Activated CD8-positive, alpha-beta memory T cell treated with anti-CD3 and anti-CD28 coated beads for 48 hours (primary cell): ENCODE data around the gene SNRPN.
A peak's percentile ranks its signal among the peaks of the same experiment; 100 is the strongest.
"Not testable (repeated sequence)": the region's sequence is repeated elsewhere in the genome, so short reads cannot be mapped to it uniquely, and the experiment has no call there.

Experiments
- DNase-seq, 3 experiments: peaks; one replicate each; pipeline ENCODE4 v3.0.0-alpha.2; 2020; ENCODE audit warnings: low read depth in 2 of 3, low spot score in 2 of 3

SNRPN gene

DNA sequence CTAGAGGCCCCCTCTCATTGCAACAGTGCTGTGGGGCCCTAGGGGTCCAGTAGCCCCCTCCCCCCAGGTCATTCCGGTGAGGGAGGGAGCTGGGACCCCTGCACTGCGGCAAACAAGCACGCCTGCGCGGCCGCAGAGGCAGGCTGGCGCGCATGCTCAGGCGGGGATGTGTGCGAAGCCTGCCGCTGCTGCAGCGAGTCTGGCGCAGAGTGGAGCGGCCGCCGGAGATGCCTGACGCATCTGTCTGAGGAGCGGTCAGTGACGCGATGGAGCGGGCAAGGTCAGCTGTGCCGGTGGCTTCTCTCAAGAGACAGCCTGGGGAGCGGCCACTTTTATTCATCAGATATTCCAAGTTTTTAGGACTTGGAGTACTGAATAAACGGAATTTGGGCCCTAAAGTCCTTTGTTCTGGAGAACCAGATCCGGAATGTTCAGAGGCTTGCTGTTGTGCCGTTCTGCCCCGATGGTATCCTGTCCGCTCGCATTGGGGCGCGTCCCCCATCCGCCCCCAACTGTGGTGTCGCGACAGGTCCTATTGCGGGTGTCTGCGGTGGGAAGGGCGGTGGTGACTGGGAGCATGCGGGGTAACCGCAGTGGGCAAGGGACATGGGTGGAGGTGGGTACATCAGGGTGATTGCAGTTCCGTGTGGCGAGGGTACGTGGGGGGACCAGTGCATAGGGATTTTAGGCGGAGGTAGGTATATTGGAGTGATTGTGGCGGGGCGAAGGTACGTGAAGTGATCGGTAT is at the start of gene SNRPN, which contains the start of gene SNURF:
SNRPN (plus strand) TSS at position 205 of the 748 bp plus-strand sequence. CDS start 19,467 bp downstream, outside the sequence.
SNURF (plus strand) TSS at position 205 of the 748 bp plus-strand sequence; CDS start at position 267, 62 bp downstream.
- peak; percentile 4 to 23 (median 16) for DNase-seq

DNA sequence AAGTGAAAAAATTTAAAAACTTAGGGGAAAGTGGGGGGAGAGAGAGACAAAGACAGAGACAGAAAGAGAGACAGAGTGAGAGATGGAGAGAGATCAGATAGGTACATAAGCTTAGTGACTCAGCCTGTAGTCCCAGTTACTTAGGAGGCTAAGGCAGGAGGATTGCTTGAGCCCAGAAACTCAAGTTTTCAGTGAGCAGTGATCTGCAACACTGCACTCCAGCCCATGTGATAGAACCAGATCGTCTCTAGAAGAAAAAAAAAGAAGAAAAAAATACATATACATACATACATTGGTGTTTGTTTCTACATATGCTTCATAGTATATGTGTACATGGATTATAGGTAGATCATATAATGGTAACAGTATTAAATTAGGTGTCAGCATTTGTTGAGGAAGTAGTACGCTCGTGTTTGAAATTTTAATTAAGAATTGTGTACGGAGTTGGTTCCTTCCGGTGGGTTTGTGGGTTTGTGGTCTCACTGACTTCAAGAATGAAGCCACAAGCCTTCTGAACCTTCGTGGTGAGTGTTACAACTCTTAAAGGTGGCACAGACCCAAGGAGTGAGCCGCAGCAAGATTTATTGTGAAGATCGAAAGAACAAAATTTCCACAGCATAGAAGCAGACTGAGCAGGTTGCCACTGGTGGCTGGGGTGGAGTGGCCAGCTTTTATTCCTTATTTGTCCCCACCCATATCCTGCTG is 38.3 kb upstream of the SNRPN start:
- no peak for DNase-seq

- no peak for DNase-seq
Observed at GRCh38 chr15:24917431-24917830, 37.4 kb upstream of the SNRPN start.

DNA sequence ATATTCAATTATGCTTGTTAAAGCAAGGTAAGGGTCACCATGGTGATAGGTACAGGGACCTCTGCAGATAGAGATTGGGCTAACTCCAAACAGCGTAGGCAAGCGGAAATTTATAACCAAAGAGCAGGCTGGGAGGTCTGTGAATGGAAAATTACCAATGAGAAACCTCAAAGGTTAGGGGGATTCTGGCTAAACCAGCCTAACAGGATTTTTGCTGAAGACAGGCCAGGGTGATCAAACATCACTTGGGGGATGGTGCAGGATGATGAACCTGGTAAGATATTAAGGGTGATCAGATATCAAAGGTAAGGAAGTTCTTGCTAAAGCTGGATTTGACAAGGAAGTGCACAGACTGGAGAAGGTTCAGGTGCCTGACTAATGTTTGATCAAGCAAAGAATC is 35.3 kb upstream of the SNRPN start:
- no peak for DNase-seq

DNA sequence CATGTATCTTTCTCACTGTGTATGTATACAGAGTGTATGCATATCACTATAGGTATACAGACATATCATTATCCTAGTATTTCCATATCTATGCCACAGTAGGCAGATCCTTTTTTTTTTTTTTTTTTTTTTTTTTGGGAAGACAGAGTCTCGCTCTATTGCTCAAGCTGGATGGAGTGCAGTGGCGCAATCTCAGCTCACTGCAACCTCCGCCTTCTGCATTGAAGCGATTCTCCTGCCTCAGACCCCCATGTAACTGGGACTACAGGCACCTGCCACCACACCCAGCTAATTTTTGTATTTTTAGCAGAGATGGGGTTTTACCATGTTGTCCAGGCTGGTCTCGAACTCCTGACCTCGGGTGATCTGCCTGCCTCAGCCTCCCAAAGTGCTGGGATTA is 32.0 kb upstream of the SNRPN start:
- DNase-seq, result not testable (repeated sequence)

DNA sequence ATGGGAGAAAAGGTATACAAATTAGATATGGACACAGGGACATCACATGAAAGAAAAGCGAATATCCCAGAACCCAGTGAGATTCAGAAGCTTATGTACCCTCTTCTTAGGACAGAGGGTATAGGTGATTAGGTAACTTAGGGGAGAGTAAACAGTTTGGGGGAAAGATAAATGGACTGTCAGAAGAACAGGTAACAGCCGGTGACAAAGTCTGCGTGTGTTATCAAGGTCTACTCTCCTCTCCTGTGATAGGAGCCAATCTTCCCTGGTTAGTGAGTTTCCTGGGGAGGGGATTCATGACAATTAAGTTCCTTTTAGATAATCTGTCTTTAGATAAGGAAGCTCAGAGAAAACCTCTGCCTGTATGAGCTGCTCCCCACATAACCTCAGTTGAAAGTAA is 30.6 kb upstream of the SNRPN start:
- DNase-seq, result no peak

DNA sequence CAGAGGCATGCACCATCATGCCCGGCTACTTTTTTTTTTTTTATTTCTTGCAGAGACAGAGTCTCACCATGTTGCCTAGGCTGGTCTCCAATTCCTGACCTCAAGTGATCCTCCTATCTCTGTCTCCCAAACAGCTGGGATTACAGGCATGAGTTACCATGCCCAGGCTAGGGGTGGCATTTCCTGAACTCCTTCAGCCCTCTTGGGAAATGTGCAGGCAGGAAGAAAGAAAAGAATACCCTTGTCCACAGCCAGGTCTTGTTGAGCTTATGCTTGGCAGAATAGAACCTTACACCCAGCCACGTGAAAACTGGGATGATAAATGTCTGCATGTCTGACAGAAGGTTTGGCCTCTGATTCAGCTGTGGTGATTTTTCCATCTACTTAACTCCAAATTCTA is 30.2 kb upstream of the SNRPN start:
- no peak for DNase-seq

DNA sequence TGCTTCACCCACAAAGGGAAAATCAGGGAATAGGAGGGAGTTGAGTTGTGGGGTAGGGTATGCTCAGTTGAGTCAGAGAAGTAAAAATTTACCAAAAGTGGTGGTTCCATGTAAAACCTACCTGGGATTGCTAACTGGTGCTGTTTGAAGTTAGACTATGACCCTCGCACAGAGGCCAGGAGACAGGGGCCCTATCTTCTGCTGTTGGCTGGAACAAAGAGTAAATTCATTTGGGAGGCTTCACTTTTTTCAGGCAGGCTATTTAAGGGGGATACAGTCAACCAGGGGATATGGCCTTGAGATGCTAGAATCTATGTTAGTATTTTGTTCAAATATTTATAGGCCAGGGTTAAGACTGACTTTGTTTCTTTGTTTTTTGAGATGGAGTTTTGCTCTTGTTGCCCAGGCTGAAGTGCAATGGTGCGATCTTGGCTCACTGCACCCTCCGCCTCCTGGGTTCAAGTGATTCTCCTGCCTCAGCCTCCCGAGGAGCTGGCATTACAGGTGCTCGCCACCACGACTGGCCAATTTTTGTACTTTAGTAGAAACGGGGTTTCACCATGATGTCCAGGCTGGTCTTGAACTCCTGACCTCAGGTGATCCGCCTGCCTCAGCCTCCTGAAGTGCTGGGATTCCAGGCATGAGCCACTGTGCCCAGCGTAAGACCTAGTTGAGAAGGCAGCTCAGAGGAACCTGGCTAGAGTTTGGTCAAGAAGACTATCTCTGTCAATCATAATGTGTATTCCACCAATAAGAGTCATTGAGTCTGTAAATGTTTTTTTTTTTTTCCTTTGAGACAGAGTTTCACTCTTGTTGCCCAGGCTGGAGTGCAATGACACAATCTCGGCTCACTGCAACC is 22.7 kb upstream of the SNRPN start:
- DNase-seq, result not testable (repeated sequence)

DNA sequence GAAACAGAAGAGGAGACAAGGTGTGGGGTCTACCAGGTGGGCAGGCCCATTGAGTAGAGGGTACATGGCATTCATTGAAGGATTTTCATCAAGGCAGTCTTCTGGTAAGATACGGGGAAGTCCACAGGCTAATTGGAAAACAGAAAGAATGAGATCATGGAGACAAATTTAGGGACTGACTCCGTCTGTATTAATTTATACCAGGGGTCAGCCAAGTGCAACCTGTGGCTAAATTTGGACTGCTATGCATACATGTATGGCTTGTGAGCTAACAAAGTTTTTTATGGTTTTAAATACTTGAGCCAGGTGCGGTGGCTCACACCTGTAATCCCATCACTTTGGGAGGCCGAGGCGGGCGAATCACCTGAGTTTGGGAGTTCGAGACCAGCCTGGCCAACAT is 21.1 kb upstream of the SNRPN start:
- DNase-seq, result no peak

DNA sequence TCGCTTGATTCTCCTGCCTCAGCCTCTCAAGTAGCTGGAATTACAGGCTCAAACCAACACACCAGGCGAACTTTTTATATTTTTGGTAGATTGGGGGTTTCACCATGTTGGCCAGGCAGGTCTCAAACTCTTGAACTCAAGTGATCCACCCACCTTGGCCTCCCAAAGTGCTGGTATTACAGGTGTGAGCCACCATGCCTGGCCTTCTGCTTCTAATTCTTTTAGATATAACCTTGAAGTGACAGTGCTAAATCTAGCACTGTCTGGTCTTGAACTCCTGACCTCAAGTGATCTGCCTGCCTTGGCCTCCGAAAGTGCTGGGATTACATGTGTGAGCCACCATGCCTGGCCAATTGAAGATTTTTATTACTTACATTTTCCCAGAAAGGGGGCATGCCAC is 16.6 kb upstream of the SNRPN start:
- DNase-seq, result not testable (repeated sequence)

DNA sequence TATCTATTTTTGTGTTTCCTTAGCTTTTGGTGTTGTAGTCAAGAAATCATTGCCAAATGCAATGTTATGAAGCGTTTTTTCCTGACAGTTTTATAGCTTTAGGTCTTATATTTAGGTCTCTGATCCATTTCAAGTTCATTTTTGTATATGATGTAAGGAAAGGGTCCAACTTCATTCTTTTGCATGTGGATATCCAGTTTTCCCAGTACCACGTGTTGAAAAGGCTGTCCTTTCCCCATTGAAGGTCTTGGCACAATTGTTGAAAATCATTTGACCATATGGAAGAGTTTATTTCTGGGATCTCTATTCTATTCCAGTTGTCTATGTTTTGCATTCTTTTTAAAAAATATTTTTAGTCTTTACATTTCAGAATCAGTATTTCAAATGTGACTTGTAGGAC is 14.6 kb upstream of the SNRPN start:
- no peak for DNase-seq

DNA sequence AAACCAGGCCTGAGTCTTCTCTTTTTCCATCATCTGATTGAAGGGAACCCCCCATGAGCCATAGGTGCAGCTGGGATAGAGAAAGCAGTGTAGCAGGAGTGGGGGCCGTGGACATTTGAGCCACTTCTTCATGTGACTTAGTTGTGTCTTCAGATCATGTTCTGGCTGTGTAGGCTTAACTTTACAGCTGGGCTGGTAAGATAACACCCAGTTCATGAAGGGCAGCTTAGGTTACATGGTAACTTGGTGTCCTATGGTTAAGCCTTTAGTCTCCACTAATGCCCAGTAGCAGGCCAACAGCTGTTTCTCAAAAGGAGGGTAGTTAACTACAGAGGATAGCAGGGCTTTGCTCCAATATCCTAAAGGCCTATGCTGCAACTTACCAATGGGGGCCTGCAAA is 11.4 kb upstream of the SNRPN start:
- DNase-seq, result no peak

DNA sequence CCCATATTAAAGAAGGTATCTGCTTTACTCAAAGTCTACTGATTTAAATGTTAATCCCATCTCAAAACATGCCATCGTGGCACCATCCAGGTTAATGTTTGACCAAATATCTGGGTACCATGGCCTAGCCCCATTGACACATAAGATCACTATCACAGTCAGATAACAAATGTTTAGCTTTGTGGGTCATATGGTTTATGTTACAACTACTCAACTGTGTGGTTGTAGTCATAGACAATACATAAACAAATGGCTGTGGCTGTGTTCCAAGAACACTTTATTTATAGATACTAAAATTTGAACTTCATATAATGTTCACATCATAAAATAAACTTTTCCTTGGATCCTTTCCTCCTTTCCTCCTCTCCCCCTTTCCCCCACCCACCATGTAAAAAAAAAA is 9.8 kb upstream of the SNRPN start:
- no peak for DNase-seq

- no peak for DNase-seq
Observed at GRCh38 chr15:24945711-24946110, 9.1 kb upstream of the SNRPN start.

DNA sequence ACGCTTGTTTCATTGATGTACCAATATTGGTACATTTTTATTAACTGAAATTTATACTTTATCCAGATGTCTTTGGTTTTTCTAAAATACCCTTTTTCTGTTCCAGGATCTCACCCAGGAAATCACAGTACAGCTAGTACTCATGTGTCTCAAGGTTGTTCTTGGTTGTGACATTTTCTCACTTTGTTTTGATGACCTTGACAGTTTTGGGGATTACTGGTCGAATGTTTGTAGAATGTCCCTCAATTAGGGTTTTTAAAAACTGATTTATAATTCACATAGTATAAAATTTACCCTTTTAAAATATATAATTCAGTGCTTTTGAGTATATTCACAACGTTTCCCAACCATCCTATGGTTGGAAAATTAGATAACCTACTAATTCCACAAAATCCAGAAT is 6.3 kb upstream of the SNRPN start:
- no peak for DNase-seq

- DNase-seq, result peak in 1 of 3 experiments; percentile 1
Observed at GRCh38 chr15:24955531-24955921, 739 bp downstream of the SNRPN start.

GRCh38 chr15:24956111-24956838 is 1.5 kb downstream of the SNRPN start:
- DNase-seq, result peak; percentile 8 to 27 (median 15)

- DNase-seq, result no peak
Observed at GRCh38 chr15:24957691-24958090, 2.9 kb downstream of the SNRPN start.

DNA sequence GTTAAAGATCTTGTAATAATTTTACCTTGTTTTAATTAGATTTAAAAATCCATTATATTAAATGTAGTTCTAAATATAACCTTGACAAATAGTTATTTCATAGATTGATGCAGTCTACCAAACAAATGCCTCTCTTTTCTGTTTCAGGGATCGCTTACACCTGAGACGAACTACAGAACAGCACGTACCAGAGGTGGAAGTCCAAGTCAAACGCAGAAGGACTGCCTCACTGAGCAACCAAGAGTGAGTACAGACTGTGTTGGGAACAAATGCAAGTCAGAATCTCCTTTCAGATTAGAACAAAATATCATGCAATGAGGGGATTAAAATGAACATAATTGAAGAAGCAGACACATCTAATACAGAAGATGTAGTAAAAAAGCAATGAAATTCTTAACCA is 7.2 kb downstream of the SNRPN start:
- DNase-seq, result no peak

DNA sequence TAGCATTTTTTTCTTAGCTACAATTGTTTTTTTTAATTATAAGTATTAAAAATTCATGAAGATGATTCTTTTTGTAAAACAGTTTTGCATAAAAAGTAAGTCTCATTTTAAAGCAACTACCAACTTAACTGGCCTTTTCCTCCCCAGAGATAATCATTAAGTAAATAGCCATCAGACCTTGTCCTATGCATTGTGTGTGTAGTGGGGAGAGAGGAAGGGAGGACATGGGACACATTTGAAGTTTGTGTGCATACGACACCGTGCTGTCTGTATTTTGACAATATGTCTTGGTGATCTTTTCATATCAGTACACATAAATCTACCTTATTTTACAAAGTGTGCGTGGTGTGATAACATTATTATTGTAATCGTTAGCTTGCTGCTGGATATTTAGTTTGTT is 8.1 kb downstream of the SNRPN start:
- DNase-seq, result no peak
